H4 (cell line): Measurements from ENCODE around the gene NAT8. TPM values are rescaled to one million over a fixed set of nuclear protein-coding genes. Genes with fewer than 3 reads are reported as not detected.
"Not testable (repeated sequence)": the region's sequence is repeated elsewhere in the genome, so short reads cannot be mapped to it uniquely, and the experiment has no call there.

Experiments
- DNase-seq: peaks from one replicate; pipeline ENCODE4 v3.0.0-alpha.2; 2015; ENCODE audit warnings: low spot score
- total RNA-seq: library from RNA; depleted of rRNA; stranded (reverse); fragments of >200 nt; shearing (Covaris generic); gene quantifications from 2 replicates; pipeline ENCODE4 v1.2.3, GENCODE V29; 2014; rRNA removed

NAT8 gene, protein sequence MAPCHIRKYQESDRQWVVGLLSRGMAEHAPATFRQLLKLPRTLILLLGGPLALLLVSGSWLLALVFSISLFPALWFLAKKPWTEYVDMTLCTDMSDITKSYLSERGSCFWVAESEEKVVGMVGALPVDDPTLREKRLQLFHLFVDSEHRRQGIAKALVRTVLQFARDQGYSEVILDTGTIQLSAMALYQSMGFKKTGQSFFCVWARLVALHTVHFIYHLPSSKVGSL
- total RNA-seq: not detected in 2 replicates

DNA sequence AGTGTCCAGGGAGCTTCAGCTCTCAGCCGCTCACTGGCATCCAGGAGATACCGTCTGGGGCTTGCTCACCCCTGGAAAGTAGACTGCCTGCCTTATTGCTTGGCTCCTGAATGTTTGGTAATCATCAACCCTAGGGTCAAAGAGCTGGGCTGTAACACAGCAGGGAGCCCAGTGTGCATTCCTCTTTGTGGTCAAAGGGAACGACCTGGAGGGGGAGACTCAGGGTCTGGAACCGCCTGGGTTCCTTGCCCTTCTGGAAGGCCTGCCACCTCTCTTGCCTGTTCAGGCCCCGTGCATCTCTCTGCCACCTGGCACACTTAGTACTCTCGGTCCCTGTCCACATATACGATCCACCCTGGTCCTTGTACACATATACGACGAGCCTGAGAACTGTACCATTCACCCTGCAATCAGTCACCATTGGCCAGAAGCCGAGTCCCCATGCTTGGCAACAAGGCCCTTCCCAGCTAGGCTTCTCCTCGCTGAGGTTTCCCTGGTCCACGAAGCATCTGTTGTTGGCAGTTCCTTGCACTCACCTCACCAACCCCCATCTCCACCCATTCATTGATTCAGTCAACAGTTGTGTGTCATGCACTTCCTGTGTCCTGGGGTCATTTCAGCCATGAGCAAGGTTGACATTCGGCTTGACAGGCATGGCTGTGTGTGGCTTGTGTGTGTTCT lies at the start of gene NAT8:
NAT8 (minus strand) TSS at position 85 of the 681 bp plus-strand sequence. CDS start 794 bp downstream, outside the sequence.
- no peak for DNase-seq

DNA sequence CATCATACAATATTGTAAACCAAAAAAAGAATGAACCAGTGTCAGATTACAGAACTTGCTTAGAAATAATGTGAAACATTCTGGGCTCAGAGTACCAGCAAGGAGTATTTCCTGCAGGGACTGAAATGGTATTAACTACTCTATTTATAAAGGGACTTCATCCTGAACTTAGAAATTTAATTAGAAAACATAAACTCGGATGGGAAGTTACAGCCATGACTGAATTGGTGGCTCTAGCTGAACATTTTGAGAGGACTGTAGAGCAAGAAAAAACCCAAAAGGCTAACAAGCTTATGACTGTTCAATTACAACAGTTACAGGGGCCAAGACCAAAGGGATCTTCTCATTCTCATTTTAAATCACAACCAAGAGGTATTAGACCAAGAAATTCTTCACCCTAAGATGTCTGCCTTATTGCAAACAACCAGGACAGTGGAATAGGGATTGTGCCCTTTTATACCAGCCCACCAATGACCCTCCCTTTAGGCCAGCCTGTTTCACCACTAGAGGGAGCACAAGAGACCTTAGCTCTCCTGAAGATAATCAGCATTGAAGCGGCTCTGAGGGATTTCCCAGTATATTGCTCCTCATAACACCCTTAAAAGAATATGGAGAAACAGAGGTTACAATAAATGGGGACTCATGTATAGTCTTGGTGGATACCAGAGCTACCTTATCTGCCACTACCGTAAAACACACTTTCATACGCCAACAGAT lies 48.3 kb upstream of the NAT8 start:
- DNase-seq: not testable (repeated sequence)

GRCh38 chr2:73688494-73688893 lies 46.3 kb upstream of the NAT8 start:
- not testable (repeated sequence) for DNase-seq

GRCh38 chr2:73685764-73686438 lies 43.7 kb upstream of the NAT8 start:
- DNase-seq: no peak

- not testable (repeated sequence) for DNase-seq
Observed at GRCh38 chr2:73684905-73685304, 42.7 kb upstream of the NAT8 start.

DNA sequence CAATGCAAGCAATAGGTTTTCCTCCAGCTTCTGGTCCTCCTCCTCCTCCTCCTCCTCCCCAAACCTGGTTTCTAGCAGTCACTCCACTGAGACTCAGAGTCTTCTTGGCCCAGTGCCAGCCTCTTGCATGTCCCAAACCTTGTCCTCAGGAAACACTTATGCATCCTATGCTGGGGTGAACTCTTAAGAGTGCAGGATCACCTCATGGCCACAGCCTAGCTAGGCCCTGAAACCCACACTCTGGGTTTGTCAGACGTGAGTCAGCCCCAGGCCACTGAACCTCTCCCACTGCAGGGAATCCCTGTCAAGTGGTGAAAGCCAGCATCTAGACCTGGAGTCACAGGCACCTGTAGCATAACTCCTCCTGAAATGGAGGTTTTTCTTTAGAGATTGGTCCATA lies 42.1 kb upstream of the NAT8 start:
- not testable (repeated sequence) for DNase-seq

- DNase-seq: not testable (repeated sequence)
Observed at GRCh38 chr2:73679951-73680571, 37.8 kb upstream of the NAT8 start.

DNA sequence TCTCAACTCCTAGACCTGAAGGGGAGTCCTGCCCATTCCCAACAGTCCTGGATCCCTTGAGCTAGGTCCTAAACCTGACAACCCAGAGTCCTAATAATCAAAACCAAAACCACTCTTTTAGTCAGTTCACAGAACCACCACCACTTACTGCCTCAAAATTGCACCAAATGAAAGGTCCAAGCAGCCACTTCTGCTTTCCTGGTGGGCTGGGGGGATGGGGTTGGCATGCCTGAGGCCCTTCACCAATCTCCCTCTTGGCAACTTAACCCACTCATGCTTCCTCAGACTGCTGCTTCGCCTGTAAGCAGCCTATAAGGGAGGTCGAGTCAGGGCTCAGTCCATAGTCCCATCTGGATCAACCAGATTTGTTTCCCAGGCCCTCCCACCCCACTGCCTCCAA lies 37.0 kb upstream of the NAT8 start:
- not testable (repeated sequence) for DNase-seq

DNA sequence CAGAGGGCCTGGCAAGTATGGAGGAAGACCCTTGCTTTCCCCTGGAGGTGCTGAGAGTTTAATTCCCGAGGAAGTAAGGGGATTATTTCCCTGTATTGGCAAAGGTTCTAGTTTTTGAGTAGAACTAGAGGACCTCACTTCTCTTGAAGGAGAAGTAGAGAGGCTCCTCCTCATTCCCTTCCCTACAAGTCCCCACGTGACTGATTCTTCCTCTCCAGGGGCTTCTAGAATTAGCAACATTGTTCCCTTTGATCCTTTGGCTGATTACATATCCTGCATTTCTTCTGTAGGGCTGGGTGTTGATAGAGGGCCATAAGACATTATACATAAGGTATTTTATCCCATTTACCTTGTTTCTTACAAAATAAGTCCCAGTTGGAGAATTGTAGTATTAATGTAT lies 35.8 kb upstream of the NAT8 start:
- not testable (repeated sequence) for DNase-seq

- DNase-seq: not testable (repeated sequence)
Observed at GRCh38 chr2:73676211-73676610, 34.0 kb upstream of the NAT8 start.

DNA sequence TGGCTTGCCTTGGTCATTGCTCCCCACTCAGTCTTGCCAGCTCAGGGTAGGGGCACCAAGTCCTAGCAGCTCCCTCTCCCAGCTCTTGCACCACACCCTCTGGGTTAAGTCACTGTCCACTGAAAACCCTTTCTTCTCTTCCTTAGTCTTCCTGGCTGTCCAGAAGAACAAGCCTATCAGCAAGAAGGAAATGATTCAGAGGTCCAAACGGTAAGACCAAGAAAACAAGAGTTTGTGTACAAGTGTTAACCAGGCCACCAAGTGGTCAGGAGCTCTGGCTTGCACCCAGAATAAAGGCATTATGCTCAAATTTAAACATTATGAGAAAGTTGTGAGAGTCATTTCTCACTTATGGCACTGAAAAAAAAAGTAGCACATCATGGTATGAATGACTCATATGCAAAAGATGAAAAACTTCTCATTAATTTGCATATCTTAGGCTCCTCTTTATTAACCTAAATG lies 32.5 kb upstream of the NAT8 start:
- not testable (repeated sequence) for DNase-seq

GRCh38 chr2:73669976-73670375 lies 27.8 kb upstream of the NAT8 start:
- DNase-seq: not testable (repeated sequence)

DNA sequence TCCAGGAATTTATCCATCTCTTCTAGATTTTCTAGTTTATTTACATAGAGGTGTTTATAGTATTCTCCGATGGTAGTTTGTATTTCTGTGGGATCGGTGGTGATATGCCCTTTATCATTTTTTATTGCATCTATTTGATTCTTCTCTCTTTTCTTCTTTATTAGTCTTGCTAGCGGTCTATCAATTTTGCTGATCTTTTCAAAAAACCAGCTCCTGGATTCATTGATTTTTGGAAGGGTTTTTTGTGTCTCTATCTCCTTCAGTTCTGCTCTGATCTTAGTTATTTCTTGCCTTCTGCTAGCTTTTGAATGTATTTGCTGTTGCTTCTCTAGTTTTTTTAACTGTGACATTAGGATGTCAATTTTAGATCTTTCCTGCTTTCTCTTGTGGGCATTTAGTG lies 25.0 kb upstream of the NAT8 start:
- not testable (repeated sequence) for DNase-seq

DNA sequence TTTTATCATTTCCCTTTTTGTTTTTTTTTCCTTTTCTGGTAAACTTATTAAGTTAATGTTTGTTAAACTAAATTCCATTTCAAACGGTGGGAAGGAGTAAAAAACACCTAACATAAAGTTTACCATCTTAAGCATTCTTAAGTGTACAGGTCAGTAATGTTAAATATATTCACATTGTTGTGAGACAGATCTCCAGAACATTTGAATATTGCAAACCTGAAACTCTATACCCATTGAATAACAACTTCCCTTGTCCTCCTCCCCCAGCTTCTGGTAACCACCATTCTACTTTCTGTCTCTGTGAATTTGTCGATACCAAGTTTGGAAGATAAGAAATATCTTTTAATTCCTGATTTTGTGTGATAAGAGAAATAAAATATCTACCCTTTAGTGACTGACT lies 12.0 kb upstream of the NAT8 start:
- DNase-seq: no peak

GRCh38 chr2:73652348-73652747 lies 10.1 kb upstream of the NAT8 start:
- no peak for DNase-seq

GRCh38 chr2:73651591-73652230 lies 9.5 kb upstream of the NAT8 start:
- DNase-seq: no peak

- not testable (repeated sequence) for DNase-seq
Observed at GRCh38 chr2:73647690-73648089, 5.5 kb upstream of the NAT8 start.

GRCh38 chr2:73641767-73642062 lies 507 bp downstream of the NAT8 start:
- no peak for DNase-seq

DNA sequence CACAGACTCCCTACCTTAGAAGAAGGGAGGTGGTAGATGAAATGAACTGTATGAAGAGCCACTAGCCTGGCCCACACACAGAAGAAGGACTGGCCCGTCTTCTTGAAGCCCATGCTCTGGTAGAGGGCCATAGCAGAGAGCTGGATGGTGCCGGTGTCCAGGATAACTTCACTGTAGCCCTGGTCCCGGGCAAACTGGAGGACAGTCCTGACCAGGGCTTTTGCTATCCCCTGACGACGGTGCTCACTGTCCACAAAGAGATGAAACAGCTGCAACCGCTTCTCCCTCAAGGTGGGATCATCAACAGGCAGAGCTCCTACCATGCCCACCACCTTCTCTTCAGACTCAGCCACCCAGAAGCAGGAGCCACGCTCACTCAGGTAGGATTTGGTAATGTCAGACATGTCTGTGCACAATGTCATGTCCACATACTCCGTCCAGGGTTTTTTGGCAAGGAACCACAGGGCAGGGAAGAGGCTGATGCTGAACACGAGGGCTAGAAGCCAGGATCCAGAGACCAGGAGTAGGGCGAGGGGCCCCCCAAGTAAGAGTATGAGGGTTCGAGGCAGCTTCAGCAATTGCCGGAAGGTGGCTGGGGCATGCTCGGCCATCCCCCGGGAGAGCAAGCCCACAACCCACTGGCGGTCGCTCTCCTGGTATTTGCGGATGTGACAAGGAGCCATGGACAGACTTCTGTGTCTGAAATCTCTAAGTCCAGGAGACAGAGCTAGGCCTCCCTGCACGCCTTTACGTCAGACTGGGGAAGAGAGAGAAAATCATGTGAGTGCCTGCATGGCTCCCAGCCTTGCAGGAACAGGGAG lies 1.1 kb downstream of the NAT8 start:
- DNase-seq: no peak

DNA sequence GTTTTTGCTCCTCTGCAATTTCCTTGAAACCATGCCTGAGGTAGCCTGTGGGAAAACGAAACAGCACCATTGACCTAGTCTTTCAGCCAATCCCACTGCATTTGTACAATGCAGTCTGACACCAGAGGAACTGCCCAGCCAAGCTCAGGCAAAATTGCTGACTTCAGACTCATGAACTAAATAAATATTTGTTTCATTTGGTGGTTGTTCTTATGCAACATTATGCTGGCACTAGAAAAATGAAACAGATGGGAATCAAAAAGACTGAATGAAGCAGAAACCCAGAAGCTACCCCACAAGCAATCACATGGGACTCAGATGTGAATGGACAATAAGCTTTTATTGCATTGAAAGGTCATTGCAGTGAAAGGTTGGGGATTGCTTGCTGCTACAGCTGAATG lies 1.7 kb downstream of the NAT8 start:
- DNase-seq: peak; percentile 29
